ENCODE measurements around the gene LYRM9. TPM values are rescaled to one million over a fixed set of nuclear protein-coding genes. Genes with fewer than 3 reads are reported as not detected.
A peak's percentile ranks its signal among the peaks of the same experiment; 100 is the strongest.

LYRM9 gene
- total and polyA plus RNA-seq, 10 of the 15 experiments (the other 5 are each of a cell fraction or from before 2014, with no cell fraction given) = 1.8 to 8.3 (median 4.6) TPM

DNA sequence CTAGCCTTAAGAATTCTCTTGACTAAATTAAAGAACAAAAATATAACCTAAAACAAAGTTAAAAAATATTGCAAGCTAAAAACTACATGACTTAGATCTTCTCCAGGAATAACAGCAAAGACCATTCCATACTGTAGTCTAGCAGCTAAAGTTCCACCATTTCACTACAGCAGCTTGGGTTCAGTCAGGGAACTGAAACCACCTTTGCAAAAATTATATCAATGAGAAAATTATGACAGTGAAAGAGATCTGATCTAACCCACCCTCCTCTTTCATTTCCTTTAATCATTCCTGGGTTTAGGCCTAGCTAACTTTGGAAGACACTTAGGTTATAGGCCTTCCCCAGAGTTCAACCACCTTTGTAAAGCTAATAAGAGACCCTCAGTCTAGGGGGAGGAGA is 56.5 kb downstream of the LYRM9 start:
- ATAC-seq (no peak), FAIRE-seq (no peak), DNase-seq (ENCODE audit: low read depth, low spot score) (no peak)
- Histone ChIP-seq H3K4me3 (no peak overlapping the region), H3K79me2 (ENCODE audit: control insufficient read depth, insufficient read depth, low read length) (no peaks in the 10 kb centered on the region), H3K4me1 (ENCODE audit: control insufficient read depth, insufficient read depth, low read length) (no peaks in the 10 kb centered on the region; the same call in 1 of the 2 replicates), H4K20me1 (ENCODE audit: control insufficient read depth, insufficient read depth) (no peaks in the 10 kb centered on the region), H2AFZ (ENCODE audit: control insufficient read depth, low read depth, low read length) (no peak overlapping the region), H3K9ac (ENCODE audit: control insufficient read depth, insufficient read depth, low read length) (no peak overlapping the region), H3K36me3 (ENCODE audit: control insufficient read depth in 2 of 2, insufficient read depth in 2 of 2, low read length in 1 of 2) (no peaks in the 10 kb centered on the region), H3K4me2 (ENCODE audit: control insufficient read depth, insufficient read depth) (no peak overlapping the region), H3K27ac (ENCODE audit: control insufficient read depth, insufficient read depth) (no peak overlapping the region), H3K27me3 (replicated peaks in 1 of 2; ENCODE audit: control insufficient read depth in 2 of 2, insufficient read depth in 2 of 2, low read length in 1 of 2) (no peaks in the 10 kb centered on the region), H3K9me3 (replicated peaks; ENCODE audit: control insufficient read depth, insufficient read depth, low read length) (no peaks in the 10 kb centered on the region; the same call in 2 of the 3 replicates)
- BruUV-seq (replicated peaks) = no TSS peak
- in situ Hi-C loops (cut with MboI) (no loop called here), intact Hi-C loops (cut with micrococcal nuclease; ENCODE audit: unreplicated experiment) (no loop called here)
- TF ChIP-seq, protein P1, sequence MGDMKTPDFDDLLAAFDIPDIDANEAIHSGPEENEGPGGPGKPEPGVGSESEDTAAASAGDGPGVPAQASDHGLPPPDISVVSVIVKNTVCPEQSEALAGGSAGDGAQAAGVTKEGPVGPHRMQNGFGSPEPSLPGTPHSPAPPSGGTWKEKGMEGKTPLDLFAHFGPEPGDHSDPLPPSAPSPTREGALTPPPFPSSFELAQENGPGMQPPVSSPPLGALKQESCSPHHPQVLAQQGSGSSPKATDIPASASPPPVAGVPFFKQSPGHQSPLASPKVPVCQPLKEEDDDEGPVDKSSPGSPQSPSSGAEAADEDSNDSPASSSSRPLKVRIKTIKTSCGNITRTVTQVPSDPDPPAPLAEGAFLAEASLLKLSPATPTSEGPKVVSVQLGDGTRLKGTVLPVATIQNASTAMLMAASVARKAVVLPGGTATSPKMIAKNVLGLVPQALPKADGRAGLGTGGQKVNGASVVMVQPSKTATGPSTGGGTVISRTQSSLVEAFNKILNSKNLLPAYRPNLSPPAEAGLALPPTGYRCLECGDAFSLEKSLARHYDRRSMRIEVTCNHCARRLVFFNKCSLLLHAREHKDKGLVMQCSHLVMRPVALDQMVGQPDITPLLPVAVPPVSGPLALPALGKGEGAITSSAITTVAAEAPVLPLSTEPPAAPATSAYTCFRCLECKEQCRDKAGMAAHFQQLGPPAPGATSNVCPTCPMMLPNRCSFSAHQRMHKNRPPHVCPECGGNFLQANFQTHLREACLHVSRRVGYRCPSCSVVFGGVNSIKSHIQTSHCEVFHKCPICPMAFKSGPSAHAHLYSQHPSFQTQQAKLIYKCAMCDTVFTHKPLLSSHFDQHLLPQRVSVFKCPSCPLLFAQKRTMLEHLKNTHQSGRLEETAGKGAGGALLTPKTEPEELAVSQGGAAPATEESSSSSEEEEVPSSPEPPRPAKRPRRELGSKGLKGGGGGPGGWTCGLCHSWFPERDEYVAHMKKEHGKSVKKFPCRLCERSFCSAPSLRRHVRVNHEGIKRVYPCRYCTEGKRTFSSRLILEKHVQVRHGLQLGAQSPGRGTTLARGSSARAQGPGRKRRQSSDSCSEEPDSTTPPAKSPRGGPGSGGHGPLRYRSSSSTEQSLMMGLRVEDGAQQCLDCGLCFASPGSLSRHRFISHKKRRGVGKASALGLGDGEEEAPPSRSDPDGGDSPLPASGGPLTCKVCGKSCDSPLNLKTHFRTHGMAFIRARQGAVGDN (IDR thresholded peaks at IDR 0.05) = no peak
- TF ChIP-seq SPI1 (IDR thresholded peaks at IDR 0.05; ENCODE audit: borderline replicate concordance, insufficient read depth, low read depth, low read length) = peak; percentile 54; the same call in 1 of the 2 replicates
- ChIA-PET SMC1A (ENCODE audit: uncharacterized antibody, unreplicated experiment) (interaction anchor here (1.0 to 2.2 kb wide), 5 partner anchors 12 to 43 kb away, joined by 3 to 4 read pairs (median 4); no protein-coding TSS in a partner anchor), CTCF (interaction anchor here (0.9 to 1.5 kb wide), 5 partner anchors 11 to 44 kb away, joined by 3 to 6 read pairs (median 3); no protein-coding TSS in a partner anchor), RAD21 (ENCODE audit: unreplicated experiment) (interaction anchor here (1.2 to 2.1 kb wide), 3 partner anchors 10 to 31 kb away, joined by 4 to 9 read pairs (median 4); no protein-coding TSS in a partner anchor), POLR2A (interaction anchor here (0.6 to 1.4 kb wide), 2 partner anchors 31 to 130 kb away, joined by 3 to 7 read pairs; no protein-coding TSS in a partner anchor)

Data from GM12878 (cell line).